Bone marrow (tissue), 2 donors: ENCODE results near the gene AGAP2.
A peak's percentile ranks its signal among the peaks of the same experiment; 100 is the strongest.

Source experiments
- DNase-seq, 2 donors: peaks; one replicate each; lab custom pipeline; 2025; lab: John Stamatoyannopoulos, UW

AGAP2 gene

GRCh38 chr12:57753756-57754337 is 15.3 kb upstream of the AGAP2 start:
- DNase-seq, result no peak

DNA sequence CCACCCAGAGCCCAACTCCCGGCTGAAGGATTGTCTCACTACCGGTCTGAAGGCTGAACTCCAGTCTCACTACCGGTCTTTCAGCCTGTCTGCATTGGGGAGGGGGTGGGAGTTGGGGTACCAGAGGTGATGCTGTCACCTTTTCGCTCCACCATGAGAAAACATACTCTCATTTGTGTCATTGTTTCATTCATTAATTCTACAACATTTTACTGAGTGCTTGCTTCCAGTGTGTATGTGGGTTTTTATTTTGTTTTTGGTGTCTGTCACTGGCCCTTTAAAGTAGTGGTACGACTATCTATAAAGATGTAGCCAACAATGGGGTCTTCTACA is 14.1 kb upstream of the AGAP2 start:
- DNase-seq, result no peak

- peak; percentile 83 to 99 for DNase-seq
These were observed 13.5 kb upstream of the AGAP2 start, which contains the start of gene CDK4 for GRCh38 chr12:57751788-57752667. CDK4 (minus strand) TSS chr12:57752310; CDS start chr12:57751717, 593 bp downstream.

- no peak for DNase-seq
These were observed 12.9 kb upstream of the AGAP2 start for GRCh38 chr12:57751432-57751787.

DNA sequence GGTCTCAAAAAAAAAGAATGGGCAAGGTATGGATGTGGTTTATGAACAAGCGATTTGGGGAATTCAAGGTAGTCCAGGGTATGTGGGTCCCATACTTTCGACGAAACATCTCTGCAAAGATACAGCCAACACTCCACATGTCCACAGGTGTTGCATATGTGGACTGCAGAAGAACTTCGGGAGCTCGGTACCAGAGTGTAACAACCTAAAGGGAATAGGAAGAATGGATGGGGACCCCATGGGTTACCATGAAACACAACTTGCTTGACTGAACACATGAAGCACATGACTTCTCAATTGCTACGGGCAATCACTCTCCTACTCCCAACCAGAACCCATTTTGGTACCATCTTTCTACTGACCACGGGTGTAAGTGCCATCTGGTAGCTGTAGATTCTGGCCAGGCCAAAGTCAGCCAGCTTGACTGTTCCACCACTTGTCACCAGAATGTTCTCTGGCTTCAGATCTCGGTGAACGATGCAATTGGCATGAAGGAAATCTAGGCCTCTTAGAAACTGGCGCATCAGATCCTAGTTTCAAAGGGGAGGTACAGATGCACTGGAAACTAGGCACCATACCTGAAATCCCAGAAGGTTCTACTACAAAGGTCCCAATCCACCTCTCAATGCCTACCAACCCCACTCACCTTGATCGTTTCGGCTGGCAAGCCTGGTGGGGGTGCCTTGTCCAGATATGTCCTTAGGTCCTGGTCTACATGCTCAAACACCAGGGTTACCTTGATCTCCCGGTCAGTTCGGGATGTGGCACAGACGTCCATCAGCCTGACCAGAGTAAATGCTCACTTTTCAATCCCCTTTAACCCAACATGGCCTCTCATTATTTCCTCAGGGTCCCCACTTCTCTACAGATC is 12.3 kb upstream of the AGAP2 start:
- DNase-seq, result no peak

GRCh38 chr12:57749061-57749460 is 10.5 kb upstream of the AGAP2 start:
- no peak for DNase-seq

DNA sequence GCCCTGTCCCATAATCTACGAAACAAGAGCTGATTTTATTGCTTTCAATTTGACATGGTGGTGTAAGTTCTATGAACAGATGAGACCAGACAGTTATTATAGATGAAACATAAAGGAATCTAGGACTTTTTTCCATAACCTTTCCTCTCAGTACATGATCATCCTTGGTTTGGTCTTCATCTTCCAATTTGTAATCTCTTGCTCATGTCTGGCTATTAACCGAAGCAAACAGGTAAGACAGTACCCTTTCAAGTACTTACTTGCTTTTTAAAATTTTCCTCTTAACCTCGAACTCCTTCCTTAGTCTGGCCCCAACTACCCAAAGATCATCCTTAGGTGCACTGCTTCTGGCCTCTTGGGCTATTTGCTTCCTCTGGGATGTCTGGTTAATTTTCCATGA is 7.5 kb upstream of the AGAP2 start:
- no peak for DNase-seq

- DNase-seq, result no peak
These were observed 6.9 kb upstream of the AGAP2 start for GRCh38 chr12:57745485-57745881.

- peak; percentile 93 to 99 for DNase-seq
These were observed 6.4 kb upstream of the AGAP2 start, which contains the start of gene TSPAN31 for GRCh38 chr12:57744777-57745484. TSPAN31 (plus strand) TSS chr12:57745039; CDS start chr12:57745155, 116 bp downstream.

DNA sequence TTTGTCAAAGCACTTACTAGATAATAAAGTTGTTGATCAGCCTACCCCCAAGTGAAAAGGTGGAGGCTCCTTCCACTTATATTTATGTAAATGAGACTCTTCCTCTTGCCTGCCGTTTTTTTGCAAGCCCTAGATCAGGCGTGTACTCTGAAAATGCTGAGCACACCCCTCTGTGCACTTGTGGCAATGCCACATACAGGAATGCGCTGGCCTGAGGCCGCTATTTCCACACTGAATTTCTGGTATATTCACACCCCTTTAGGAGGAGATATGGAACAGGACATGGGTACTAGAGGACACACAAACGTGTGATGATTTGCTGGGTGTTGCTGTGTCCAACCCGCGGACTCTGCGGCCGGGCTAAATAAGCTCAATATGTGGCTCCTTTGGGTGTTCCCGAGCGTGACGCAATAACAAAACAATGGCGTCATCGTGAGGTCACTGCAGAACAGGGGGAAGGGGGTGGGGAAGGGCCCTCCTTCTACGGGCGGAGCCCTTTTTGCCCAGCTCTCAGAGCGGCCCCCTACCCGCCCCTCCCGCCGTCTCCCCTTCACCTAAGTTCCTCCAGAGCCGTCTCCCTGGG is 5.7 kb upstream of the AGAP2 start:
- DNase-seq, result peak in 1 of 2 donors; percentile 93

DNA sequence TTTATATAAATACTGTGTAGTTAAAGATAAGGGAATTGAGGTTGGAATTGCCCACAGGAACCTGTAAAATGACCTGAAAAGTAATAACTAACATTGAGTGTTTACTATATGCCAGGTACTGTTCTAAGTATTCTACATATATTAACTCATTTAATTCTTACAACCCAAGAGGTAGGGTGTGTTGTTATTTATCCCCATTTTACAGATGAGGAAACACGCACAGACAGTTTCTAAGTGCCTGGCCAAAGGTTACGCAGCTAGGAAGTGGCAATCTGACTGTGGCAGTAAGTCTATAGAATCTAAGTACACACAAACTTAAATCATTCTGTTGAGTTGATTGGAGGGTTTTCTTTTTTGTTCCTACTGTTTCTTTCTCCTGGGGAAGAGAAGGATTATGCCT is 5.2 kb upstream of the AGAP2 start:
- DNase-seq, result no peak

- peak; percentile 18 to 55 for DNase-seq
These were observed 3.5 kb upstream of the AGAP2 start for GRCh38 chr12:57741844-57742738.

- no peak for DNase-seq
These were observed 2.9 kb upstream of the AGAP2 start for GRCh38 chr12:57741413-57741789.

GRCh38 chr12:57740656-57741412 is 2.3 kb upstream of the AGAP2 start:
- peak in 1 of 2 donors; percentile 63 for DNase-seq

- DNase-seq, result no peak
These were observed 1.5 kb upstream of the AGAP2 start for GRCh38 chr12:57739914-57740538.

DNA sequence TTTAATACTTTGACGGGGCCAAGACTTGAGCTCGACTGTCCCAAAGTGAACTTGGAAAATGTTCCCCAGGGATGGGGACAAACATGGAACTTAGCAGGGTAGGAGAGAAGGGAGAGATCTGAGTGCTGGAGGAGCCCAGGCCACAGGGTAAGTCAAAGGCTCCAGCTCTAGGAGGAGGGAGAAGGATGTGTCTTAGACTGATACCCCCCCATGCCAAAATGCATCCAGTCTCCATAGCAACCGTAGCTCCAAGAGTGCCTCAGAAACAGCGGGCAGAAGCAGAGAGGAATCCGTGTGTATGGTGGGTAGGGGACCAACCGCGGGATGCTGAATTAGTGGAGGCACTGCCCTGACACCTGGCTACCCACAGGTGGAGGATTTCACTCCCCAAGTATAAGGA is 845 bp upstream of the AGAP2 start:
- DNase-seq, result no peak

DNA sequence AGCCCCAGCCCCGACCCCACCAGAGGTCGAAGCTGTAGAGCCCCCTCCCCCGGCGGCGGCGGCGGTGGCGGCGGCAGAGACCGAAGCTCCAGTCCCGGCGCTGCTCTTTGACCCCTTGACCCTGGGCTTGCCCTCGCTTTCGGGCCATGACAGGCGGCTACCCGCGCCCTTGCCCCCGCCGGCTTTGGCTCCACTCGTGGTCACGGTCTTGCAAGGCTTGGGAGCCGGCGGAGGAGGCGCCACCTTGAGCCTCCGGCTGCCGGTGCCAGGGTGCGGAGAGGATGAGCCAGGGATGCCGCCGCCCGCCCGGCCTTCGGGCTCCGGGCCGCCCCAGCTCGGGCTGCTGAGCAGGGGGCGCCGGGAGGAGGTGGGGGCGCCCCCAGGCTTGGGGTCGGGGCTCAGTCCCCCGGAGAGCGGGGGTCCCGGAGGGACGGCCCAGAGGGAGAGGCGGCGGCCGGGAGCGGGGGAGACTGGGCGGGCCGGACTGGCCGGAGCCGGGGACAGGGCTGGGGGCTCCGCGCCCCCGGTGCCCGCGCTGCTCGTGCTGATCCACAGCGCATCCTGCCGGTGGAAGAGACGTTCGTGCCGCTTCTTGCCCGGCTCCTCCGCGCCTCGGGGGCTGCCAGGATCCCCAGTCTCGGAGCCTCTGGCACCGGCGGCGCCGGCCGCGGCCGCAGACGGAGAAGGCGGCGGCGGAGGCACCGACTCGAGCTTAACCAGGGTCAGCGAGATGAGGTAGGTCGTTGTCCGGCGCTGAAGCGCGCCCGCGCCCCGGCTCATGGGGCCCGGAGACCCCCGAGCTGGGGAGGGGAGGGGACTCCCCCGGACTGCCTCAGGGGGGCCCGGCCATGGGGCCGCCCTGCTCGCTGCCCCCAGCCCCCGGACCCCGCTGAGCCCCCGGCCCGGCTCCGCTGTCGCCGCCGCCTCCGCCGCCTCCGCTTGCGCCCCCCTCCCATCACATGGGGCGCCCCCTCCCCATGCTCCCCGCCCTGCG is 778 bp downstream of the AGAP2 start:
- no peak for DNase-seq
